Measurements from ENCODE around the gene RGN.

DNA sequence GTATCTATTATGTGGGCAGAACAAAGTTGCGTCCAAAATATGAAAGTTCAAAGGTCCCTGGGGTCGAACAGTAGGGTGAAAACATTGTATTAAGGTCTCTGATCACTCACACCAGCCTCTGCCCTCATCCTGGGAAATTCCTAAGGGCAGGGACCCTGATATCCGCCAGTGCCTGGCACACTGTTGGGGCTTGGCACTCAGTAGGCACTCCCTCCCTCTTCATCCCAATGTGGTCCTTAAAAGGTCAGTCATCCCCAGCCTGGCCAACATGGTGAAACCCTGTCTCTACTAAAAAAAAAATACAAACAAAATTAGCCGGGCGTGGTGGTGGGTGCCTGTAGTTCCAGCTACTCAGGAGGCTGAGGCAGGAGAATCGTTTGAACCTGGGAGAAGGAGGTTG is 59.9 kb downstream of the RGN start:
- TF ChIP-seq MXI1 (conservative IDR thresholded peaks at IDR 0.05; ENCODE audit: poor library complexity, severe bottlenecking) (no peak), EP300 (conservative IDR thresholded peaks at IDR 0.05; ENCODE audit: poor library complexity, severe bottlenecking) (no peak)
- TF ChIP-seq, protein P1, sequence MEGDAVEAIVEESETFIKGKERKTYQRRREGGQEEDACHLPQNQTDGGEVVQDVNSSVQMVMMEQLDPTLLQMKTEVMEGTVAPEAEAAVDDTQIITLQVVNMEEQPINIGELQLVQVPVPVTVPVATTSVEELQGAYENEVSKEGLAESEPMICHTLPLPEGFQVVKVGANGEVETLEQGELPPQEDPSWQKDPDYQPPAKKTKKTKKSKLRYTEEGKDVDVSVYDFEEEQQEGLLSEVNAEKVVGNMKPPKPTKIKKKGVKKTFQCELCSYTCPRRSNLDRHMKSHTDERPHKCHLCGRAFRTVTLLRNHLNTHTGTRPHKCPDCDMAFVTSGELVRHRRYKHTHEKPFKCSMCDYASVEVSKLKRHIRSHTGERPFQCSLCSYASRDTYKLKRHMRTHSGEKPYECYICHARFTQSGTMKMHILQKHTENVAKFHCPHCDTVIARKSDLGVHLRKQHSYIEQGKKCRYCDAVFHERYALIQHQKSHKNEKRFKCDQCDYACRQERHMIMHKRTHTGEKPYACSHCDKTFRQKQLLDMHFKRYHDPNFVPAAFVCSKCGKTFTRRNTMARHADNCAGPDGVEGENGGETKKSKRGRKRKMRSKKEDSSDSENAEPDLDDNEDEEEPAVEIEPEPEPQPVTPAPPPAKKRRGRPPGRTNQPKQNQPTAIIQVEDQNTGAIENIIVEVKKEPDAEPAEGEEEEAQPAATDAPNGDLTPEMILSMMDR (IDR thresholded peaks at IDR 0.05; ENCODE audit: poor library complexity, severe bottlenecking) = no peak
